SK-N-SH treated with all-trans-retinoic acid at 6 μM for 48 hours (cell line): ENCODE data around the gene PPP3CA.

Experiments
- ATAC-seq: fragments of 200-7000 bp; cut with Tn5 transposase; 3 replicates; pipeline ENCODE4 v1.9.1; 2020; ENCODE audit warnings: mild to moderate bottlenecking, moderate library complexity
- BACH2 ChIP-seq: fragments of 250-450 bp; sonication (Bioruptor Pico); IDR thresholded peaks from 2 replicates; pipeline ENCODE4 v1.9.0; 2021; ENCODE audit warnings: mild to moderate bottlenecking, borderline replicate concordance
- CSDC2 ChIP-seq: fragments of 250-450 bp; sonication (Bioruptor Pico); IDR thresholded peaks from 2 replicates; pipeline ENCODE4 v1.5.0; 2020; ENCODE audit warnings: mild to moderate bottlenecking, moderate library complexity
- ESRRG ChIP-seq: fragments of 250-450 bp; sonication (Bioruptor Pico); IDR thresholded peaks from 2 replicates; pipeline ENCODE4 v1.6.1; 2021; ENCODE audit warnings: mild to moderate bottlenecking
- GLIS3 ChIP-seq: fragments of 250-450 bp; sonication (Bioruptor Pico); IDR thresholded peaks from 2 replicates; pipeline ENCODE4 v1.5.0; 2020; ENCODE audit warnings: mild to moderate bottlenecking, moderate library complexity
- ISL1 ChIP-seq: fragments of 250-450 bp; sonication (Bioruptor Pico); IDR thresholded peaks from 2 replicates; pipeline ENCODE4 v2.1.2; 2022; ENCODE audit warnings: mild to moderate bottlenecking, moderate library complexity
- OSR1 ChIP-seq: fragments of 250-450 bp; sonication (Bioruptor Pico); IDR thresholded peaks from 2 replicates; pipeline ENCODE4 v1.8.0; 2022; ENCODE audit warnings: moderate library complexity, mild to moderate bottlenecking, inconsistent platforms
- PPARA ChIP-seq: fragments of 250-450 bp; sonication (Bioruptor Pico); IDR thresholded peaks from 2 replicates; pipeline ENCODE4 v1.5.0; 2020; ENCODE audit warnings: mild to moderate bottlenecking, borderline replicate concordance
- RARB ChIP-seq: fragments of 250-450 bp; sonication (Bioruptor Pico); IDR thresholded peaks from 2 replicates; pipeline ENCODE4 v1.8.0; 2021; ENCODE audit warnings: mild to moderate bottlenecking, moderate library complexity
- SNAI2 ChIP-seq: fragments of 250-450 bp; sonication (Bioruptor Pico); IDR thresholded peaks from 2 replicates; pipeline ENCODE4 v1.5.0; 2020; ENCODE audit warnings: mild to moderate bottlenecking, moderate library complexity
- TCF4 ChIP-seq: fragments of 250-450 bp; sonication (Bioruptor Pico); IDR thresholded peaks from 2 replicates; pipeline ENCODE4 v1.8.0; 2021; ENCODE audit warnings: mild to moderate bottlenecking, moderate library complexity, borderline replicate concordance
- TOX ChIP-seq: fragments of 250-450 bp; sonication (Bioruptor Pico); IDR thresholded peaks from 2 replicates; pipeline ENCODE4 v1.8.0; 2021; ENCODE audit warnings: mild to moderate bottlenecking, moderate library complexity, borderline replicate concordance
- ZC3H10 ChIP-seq: fragments of 250-450 bp; sonication (Bioruptor Pico); IDR thresholded peaks from 2 replicates; pipeline ENCODE4 v1.5.1; 2021; ENCODE audit warnings: mild to moderate bottlenecking, moderate library complexity
- ZFP30 ChIP-seq: fragments of 450-650 bp; formaldehyde crosslinking; IDR thresholded peaks from 2 replicates; pipeline ENCODE4 v1.5.0; 2022; ENCODE audit warnings: mild to moderate bottlenecking, moderate library complexity
- ZNF70 ChIP-seq: fragments of 450-650 bp; formaldehyde crosslinking; IDR thresholded peaks from 2 replicates; pipeline ENCODE4 v1.5.0; 2020; ENCODE audit warnings: mild to moderate bottlenecking, moderate library complexity
- ZNF8 ChIP-seq: fragments of 450-650 bp; formaldehyde crosslinking; IDR thresholded peaks from 2 replicates; pipeline ENCODE4 v1.5.0; 2020; ENCODE audit warnings: mild to moderate bottlenecking, moderate library complexity
- TF ChIP-seq, protein P1 (sequence below): fragments of 250-450 bp; sonication (Bioruptor Pico); IDR thresholded peaks from 2 replicates; pipeline ENCODE4 v1.5.1; 2020; ENCODE audit warnings: low read depth, mild to moderate bottlenecking, moderate library complexity
- TF ChIP-seq, protein P2 (sequence below): fragments of 250-450 bp; sonication (Bioruptor Pico); IDR thresholded peaks from 2 replicates; pipeline ENCODE4 v1.8.0; 2021; ENCODE audit warnings: low read depth, mild to moderate bottlenecking, moderate library complexity, borderline replicate concordance
- TF ChIP-seq, protein P3 (sequence below): fragments of 250-450 bp; sonication (Bioruptor Pico); IDR thresholded peaks from 2 replicates; pipeline ENCODE4 v1.8.0; 2020; ENCODE audit warnings: mild to moderate bottlenecking, moderate library complexity, borderline replicate concordance
- TF ChIP-seq, protein P4 (sequence below): fragments of 250-450 bp; sonication (Bioruptor Pico); IDR thresholded peaks from 2 replicates; pipeline ENCODE4 v1.5.0; 2020; ENCODE audit warnings: mild to moderate bottlenecking, moderate library complexity

The PPP3CA gene

DNA sequence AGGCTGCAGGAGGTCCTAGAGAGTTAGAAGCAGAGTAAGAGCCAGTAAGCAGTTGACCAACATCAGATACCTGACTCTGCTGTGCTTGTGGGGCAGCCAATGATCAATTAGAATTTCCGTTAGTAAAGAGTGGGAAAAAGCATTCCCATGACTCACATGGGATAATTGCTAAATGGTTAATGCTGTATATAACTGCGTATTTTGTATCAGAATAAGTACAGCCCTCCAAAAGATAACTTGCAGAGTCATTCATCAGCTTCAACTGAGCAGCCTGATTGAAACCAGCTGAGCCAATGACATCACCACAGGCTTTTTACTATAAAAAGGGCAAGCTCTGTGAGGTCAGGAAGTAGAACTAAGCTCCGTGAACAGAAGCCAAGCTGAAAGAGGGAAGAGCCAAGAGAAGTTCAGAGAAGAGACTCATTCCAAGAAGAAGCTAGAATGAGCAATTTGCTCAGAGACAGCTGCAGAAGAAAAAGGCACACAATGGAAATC is 67.9 kb downstream of the PPP3CA start (continued):
- TF ChIP-seq, protein P1, sequence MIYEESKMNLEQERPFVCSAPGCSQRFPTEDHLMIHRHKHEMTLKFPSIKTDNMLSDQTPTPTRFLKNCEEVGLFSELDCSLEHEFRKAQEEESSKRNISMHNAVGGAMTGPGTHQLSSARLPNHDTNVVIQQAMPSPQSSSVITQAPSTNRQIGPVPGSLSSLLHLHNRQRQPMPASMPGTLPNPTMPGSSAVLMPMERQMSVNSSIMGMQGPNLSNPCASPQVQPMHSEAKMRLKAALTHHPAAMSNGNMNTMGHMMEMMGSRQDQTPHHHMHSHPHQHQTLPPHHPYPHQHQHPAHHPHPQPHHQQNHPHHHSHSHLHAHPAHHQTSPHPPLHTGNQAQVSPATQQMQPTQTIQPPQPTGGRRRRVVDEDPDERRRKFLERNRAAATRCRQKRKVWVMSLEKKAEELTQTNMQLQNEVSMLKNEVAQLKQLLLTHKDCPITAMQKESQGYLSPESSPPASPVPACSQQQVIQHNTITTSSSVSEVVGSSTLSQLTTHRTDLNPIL (CRISPR knock-in tag) = peak; percentile 95
- no peak for TF ChIP-seq BACH2 (CRISPR knock-in tag)
- no peak for TF ChIP-seq TOX (CRISPR knock-in tag)

DNA sequence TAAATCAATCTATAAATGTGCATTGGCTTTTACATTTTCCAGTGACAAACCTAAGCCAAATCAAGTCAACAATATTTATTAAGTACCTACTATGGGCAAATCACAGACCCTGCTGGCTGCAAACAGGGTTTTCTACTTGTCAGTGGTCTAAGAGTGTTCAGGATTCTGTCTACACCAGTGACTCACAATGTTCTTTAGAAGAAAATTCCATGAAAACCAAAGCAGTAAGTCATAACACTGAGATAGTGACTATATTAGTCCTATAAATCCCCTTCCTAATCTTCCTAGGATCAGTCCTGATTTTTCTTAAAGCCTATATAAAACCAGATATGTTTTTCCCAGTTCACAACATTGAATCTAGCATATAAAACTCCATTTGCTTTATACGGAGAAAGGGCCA is 69.7 kb downstream of the PPP3CA start:
- ATAC-seq = peak; percentile 41; the same call in 1 of the 3 replicates

DNA sequence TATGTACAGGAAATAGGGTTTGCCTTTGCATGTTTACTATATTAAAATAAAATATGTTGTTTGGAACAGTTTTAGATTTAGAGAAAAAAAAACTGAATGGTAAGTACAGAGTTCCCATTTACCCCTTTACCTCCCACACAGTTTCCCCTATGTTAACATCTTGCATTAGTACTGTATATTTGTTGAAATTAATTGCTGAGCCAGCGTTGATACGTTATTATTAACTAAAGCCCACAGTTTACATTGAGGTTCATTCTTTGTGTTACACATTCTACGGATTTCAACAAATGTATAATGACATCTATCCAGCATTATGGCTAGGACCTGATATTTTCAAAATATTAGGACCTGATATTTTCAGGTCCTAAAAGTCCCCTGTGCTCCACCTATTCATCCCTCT is 70.7 kb downstream of the PPP3CA start:
- no peak for TF ChIP-seq ZNF8 (CRISPR knock-in tag)
- no peak for TF ChIP-seq PPARA (CRISPR knock-in tag)
- TF ChIP-seq ESRRG (CRISPR knock-in tag) = no peak
- TF ChIP-seq SNAI2 (CRISPR knock-in tag) = no peak
- no peak for TF ChIP-seq TOX (CRISPR knock-in tag)
- TF ChIP-seq, protein P2, sequence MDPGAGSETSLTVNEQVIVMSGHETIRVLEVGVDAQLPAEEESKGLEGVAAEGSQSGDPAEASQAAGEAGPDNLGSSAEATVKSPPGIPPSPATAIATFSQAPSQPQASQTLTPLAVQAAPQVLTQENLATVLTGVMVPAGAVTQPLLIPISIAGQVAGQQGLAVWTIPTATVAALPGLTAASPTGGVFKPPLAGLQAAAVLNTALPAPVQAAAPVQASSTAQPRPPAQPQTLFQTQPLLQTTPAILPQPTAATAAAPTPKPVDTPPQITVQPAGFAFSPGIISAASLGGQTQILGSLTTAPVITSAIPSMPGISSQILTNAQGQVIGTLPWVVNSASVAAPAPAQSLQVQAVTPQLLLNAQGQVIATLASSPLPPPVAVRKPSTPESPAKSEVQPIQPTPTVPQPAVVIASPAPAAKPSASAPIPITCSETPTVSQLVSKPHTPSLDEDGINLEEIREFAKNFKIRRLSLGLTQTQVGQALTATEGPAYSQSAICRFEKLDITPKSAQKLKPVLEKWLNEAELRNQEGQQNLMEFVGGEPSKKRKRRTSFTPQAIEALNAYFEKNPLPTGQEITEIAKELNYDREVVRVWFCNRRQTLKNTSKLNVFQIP = no peak
- TF ChIP-seq, protein P1 (CRISPR knock-in tag) = no peak
- no peak for TF ChIP-seq ZFP30
- no peak for TF ChIP-seq ISL1 (CRISPR knock-in tag)
- TF ChIP-seq, protein P3, sequence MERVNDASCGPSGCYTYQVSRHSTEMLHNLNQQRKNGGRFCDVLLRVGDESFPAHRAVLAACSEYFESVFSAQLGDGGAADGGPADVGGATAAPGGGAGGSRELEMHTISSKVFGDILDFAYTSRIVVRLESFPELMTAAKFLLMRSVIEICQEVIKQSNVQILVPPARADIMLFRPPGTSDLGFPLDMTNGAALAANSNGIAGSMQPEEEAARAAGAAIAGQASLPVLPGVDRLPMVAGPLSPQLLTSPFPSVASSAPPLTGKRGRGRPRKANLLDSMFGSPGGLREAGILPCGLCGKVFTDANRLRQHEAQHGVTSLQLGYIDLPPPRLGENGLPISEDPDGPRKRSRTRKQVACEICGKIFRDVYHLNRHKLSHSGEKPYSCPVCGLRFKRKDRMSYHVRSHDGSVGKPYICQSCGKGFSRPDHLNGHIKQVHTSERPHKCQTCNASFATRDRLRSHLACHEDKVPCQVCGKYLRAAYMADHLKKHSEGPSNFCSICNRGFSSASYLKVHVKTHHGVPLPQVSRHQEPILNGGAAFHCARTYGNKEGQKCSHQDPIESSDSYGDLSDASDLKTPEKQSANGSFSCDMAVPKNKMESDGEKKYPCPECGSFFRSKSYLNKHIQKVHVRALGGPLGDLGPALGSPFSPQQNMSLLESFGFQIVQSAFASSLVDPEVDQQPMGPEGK (CRISPR knock-in tag) = no peak
- TF ChIP-seq ZNF70 (CRISPR knock-in tag) = no peak
- no peak for TF ChIP-seq RARB (CRISPR knock-in tag)
- no peak for TF ChIP-seq OSR1
- no peak for TF ChIP-seq TCF4 (CRISPR knock-in tag)
- no peak for TF ChIP-seq BACH2 (CRISPR knock-in tag)
- TF ChIP-seq GLIS3 = no peak
- no peak for TF ChIP-seq ZC3H10 (CRISPR knock-in tag)
- no peak for ATAC-seq

More for the DNA sequence above, 69.7 kb downstream of the PPP3CA start:
- TF ChIP-seq ZNF8 (CRISPR knock-in tag) (no peak), ESRRG (CRISPR knock-in tag) (no peak), CSDC2 (no peak), ISL1 (CRISPR knock-in tag) (0 out of 2 replicates have a peak, but pooled peaks have one; percentile 14)
- TF ChIP-seq, protein P4, sequence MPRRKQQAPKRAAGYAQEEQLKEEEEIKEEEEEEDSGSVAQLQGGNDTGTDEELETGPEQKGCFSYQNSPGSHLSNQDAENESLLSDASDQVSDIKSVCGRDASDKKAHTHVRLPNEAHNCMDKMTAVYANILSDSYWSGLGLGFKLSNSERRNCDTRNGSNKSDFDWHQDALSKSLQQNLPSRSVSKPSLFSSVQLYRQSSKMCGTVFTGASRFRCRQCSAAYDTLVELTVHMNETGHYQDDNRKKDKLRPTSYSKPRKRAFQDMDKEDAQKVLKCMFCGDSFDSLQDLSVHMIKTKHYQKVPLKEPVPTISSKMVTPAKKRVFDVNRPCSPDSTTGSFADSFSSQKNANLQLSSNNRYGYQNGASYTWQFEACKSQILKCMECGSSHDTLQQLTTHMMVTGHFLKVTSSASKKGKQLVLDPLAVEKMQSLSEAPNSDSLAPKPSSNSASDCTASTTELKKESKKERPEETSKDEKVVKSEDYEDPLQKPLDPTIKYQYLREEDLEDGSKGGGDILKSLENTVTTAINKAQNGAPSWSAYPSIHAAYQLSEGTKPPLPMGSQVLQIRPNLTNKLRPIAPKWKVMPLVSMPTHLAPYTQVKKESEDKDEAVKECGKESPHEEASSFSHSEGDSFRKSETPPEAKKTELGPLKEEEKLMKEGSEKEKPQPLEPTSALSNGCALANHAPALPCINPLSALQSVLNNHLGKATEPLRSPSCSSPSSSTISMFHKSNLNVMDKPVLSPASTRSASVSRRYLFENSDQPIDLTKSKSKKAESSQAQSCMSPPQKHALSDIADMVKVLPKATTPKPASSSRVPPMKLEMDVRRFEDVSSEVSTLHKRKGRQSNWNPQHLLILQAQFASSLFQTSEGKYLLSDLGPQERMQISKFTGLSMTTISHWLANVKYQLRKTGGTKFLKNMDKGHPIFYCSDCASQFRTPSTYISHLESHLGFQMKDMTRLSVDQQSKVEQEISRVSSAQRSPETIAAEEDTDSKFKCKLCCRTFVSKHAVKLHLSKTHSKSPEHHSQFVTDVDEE = no peak
